GM18951 (cell line): ENCODE measurements around the gene TMEM134.
A peak's percentile ranks its signal among the peaks of the same experiment; 100 is the strongest.

Experiments
- POLR2A ChIP-seq: IDR thresholded peaks from 4 replicates; pipeline ENCODE4 v1.6.1; 2011; ENCODE audit warnings: mild to moderate bottlenecking; ENCODE audit not compliant: insufficient read length, insufficient read depth; ENCODE audit errors: extremely low read depth
- in situ Hi-C: fragments of 300-500 bp; cut with MboI; formaldehyde crosslinking; loops from one replicate; pipeline ENCODE4 v1.12.0; 2022; ENCODE audit warnings: low sequenced_read_pairs, mixed read lengths, inconsistent platforms; ENCODE audit not compliant: unreplicated experiment

Gene TMEM134

DNA sequence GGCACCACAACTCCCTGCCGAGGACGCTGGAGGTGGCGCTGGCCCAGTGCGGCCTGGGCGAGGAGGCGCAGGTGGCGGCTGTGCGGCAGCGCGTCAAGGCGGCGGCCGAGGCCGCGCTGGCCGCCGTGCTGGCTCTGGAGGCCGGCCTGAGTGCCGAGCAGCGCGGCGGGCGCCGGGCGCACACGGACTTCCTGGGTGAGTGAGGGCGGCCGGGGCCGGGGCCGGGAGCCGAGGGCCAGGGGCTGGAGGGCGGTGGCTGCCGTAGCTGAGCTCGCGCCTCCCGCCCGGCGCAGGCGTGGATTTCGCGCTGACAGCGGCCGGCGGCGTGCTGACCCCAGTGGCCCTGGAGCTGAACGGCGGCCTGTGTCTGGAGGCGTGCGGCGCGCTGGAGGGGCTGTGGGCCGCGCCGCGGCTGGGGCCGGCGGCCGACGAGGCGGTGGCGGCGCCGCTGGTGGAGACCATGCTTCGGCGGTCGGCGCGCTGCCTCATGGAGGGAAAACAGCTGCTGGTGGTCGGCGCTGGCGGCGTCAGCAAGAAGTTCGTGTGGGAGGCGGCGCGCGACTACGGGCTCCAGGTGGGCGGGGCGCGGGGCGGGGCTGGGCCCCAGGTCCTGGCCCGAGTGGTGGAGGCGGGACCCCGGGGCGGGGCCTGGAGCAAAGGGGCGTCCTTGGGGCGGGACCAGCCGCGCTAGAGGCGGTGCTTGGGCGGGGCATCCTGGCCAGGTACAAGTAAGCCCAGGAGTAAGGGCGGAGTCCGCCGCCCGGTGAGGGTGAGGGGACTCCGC lies 48.2 kb downstream of the TMEM134 start:
- in situ Hi-C loops, result no loop called here
- TF ChIP-seq POLR2A, result peak; percentile 67

DNA sequence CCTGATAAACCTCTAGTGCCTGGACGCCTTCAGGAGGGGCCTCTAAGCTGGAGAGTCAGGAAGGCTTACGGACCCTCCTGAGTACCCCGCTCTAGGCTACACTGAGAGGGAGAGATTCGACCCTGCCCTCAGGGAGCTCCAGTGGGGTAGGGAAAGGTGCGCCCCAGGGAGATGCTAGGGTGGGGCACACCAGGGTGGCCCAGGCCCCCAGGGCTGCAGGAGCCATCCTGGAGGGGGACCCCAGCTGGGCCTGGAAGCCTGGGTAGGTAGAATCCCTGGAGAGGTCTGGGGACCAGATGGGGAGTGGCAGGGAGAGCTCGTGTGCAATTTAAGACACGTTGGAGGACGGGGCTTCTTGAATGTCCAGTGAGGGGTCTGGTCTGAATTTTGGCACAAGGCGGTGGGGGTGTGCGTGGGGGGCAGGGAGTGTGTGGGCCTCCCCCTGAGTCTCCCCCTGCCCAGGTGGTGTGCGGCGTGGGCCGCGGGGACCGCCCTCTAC lies 48.9 kb downstream of the TMEM134 start:
- TF ChIP-seq POLR2A, result no peak
- in situ Hi-C loops, result no loop called here

- in situ Hi-C loops, result no loop called here
- TF ChIP-seq POLR2A, result no peak
Observed at GRCh38 chr11:67419325-67420049, 49.6 kb downstream of the TMEM134 start.

DNA sequence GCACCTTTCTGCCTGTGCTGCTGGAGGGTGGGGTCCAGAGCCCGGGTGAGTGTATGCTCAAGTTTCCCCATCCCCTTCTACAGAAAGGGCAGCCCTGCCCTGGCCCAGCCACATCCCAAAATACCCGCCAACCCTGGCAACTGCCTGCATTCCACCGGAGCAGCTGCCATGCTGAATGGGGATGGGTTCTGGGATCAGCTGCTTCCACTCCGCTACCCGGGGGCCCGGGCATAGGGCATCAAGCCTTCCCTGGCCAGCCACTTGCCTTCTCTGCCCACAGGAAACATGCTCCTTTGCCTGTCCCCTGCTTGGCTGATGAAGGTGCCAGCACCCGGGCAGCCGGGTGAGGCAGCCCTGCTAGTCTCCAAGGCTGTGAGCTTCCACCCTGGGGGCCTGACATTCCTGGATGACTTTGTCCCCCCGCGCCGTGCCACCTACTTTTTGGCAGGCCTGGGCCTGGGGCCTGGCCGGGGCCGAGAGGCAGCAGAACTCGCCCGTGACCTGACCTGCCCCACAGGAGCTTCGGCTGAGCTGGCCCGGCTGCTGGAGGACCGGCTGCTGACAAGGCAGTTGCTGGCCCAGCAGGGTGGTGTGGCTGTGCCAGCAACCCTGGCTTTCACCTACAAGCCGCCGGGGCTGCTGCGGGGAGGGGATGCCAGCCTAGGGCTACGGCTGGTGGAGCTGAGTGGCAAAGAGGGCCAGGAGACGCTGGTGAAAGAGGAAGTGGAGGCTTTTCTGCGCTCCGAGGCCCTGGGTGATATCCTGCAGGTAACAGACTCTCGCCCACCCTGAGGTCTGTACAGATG lies 50.4 kb downstream of the TMEM134 start:
- in situ Hi-C loops, result no loop called here
- no peak for TF ChIP-seq POLR2A

GRCh38 chr11:67417425-67417824 lies 51.6 kb downstream of the TMEM134 start:
- in situ Hi-C loops, result no loop called here
- no peak for TF ChIP-seq POLR2A

GRCh38 chr11:67416416-67417335 lies 52.4 kb downstream of the TMEM134 start:
- no peak for TF ChIP-seq POLR2A
- in situ Hi-C loops, result no loop called here

- in situ Hi-C loops, result no loop called here
- TF ChIP-seq POLR2A, result no peak
Observed at GRCh38 chr11:67415501-67416304, 53.3 kb downstream of the TMEM134 start, which contains the start of gene CARNS1. TSS of gene CARNS1 (plus strand) at chr11:67415678. CDS start at chr11:67416200, 522 bp downstream.

GRCh38 chr11:67413266-67413849 lies 55.7 kb downstream of the TMEM134 start:
- TF ChIP-seq POLR2A, result no peak
- in situ Hi-C loops, result no loop called here

GRCh38 chr11:67412495-67413179 lies 56.4 kb downstream of the TMEM134 start:
- TF ChIP-seq POLR2A, result no peak
- in situ Hi-C loops, result no loop called here

DNA sequence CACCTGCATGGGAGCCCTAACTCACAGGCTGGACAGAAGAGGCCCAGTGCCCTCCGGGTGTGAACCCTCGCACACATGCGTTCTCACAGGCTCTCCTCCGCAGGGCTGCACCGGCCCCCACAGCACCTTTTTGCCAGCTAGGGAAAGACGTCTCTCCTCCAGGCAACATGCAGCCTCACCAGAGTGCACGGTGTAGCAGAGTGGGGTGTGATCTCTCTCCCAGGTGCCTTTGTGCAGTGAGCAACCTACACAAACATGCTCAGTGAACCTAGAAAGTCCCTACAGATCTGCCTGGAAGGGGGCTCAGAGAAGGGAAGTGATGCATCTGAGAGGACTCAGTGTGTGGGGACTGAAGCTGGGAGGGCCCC lies 57.3 kb downstream of the TMEM134 start:
- in situ Hi-C loops, result no loop called here
- peak; percentile 14 for TF ChIP-seq POLR2A
